Coronary artery (tissue), 2 donors: Measurements from ENCODE around the gene PRKCZ.

Experiments used
- DNase-seq: peaks from one replicate; pipeline ENCODE4 v3.0.0-alpha.2; 2017; ENCODE audit warnings: low spot score
- H3K27ac ChIP-seq, 2 donors: fragments of 200-600 bp; sonication (generic); one replicate each; pipeline ENCODE4 v1.5.1; 2016 to 2019
- H3K4me3 ChIP-seq: fragments of 200-600 bp; sonication (generic); 2 replicates; pipeline ENCODE4 v1.5.1; 2016; ENCODE audit warnings: mild to moderate bottlenecking, moderate library complexity
- CTCF ChIP-seq: fragments of 200-600 bp; sonication (generic); IDR thresholded peaks from one replicate; pipeline ENCODE4 v1.5.1; 2019; ENCODE audit warnings: antibody characterized with exemption

Gene PRKCZ

GRCh38 chr1:2158272-2158671 lies 108.1 kb downstream of the PRKCZ start:
- DNase-seq = no peak
- H3K27ac ChIP-seq = no peak overlapping the region
- no peak for TF ChIP-seq CTCF
- H3K4me3 ChIP-seq = no peak overlapping the region

- no peak for TF ChIP-seq CTCF
- no peak for DNase-seq
- H3K4me3 ChIP-seq = no peak overlapping the region
- no peak overlapping the region for H3K27ac ChIP-seq
These were observed 108.9 kb downstream of the PRKCZ start for GRCh38 chr1:2159124-2159523.

DNA sequence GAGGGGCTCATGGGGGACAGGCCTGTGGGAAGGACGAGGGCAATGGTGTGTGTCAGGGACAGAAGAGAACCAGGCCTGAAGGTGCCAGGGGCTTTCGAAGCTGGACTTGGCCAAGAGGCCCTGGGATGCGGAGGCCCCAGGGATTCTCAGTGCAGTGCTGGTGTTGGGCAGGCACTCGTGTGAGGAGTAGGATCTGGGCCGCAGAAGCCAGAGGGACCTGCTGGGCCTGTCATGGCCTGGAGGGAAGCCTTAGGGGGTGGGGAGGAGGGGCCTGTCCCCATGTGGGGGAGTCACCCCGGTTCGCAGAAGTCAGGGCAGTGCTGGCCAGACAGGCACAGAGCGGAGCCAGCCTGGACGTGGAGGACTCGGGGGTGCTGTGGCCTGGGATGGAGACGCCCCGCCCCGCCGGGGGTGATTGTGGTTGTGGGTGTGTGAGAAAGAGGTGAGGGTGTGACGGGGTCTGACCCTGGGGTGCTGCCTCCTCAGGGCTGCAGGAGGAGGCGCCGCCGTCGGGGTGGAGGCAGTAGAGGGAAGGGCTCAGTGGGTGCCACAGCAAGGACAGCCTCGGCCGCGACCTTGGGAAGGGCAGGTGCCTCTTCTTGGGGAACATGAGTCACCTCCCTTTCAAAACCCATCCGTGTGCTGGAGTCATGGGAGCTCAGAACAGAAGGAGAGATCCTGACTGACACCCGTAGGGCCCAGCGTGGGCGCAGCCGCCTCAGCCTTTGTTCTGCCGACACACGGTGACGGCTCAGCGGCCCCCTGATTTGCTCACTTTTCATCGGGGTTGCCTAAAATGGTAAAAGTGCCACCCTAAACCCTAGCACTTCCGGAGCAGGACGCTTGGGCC lies 110.5 kb downstream of the PRKCZ start:
- H3K4me3 ChIP-seq = no peak overlapping the region
- no peak overlapping the region for H3K27ac ChIP-seq
- no peak for TF ChIP-seq CTCF
- DNase-seq = no peak

DNA sequence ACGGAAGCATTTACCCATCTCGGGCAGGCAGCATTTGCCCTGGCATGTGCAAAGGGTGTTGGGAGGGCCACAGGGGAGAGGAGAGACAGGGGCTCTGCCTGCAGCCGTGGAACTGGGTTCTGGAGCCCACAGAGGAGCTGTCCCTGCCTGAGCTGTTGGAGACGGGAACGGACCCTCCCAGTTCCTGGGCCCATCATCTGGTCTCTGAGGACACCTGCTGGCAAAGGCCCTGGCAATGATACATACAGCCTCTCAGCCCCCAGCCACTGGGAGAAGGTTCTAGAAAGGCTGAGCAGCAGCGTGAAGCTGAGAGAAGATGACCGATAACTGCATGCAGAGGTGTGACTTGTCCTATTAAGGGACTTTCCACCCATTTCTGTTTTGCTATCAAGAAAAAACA lies 113.0 kb downstream of the PRKCZ start:
- no peak for DNase-seq
- TF ChIP-seq CTCF = no peak
- no peak overlapping the region for H3K4me3 ChIP-seq
- H3K27ac ChIP-seq = no peak overlapping the region

GRCh38 chr1:2165646-2166045 lies 115.4 kb downstream of the PRKCZ start:
- H3K27ac ChIP-seq = no peak overlapping the region
- DNase-seq = no peak

DNA sequence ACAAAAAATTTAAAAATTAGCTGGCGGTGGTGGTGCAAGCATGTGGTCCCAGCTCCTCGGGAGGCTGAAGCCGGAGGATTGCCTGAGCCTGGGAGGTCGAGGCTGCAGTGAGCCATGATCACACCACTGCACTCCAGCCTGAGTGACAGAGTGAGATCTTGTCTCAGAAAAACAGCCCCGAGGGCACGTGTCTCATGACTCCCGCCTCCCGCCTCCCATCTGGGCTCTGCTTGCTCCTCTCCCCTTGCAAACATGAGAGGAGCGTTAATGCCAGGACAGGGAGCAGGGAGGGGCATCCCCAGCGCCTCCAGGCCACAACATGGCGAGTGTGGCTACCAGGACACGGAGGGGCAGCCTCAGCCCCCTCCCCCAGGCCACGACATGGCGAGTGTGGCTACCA lies 116.0 kb downstream of the PRKCZ start:
- Histone ChIP-seq H3K27ac (no peak overlapping the region), H3K4me3 (no peak overlapping the region)
- TF ChIP-seq CTCF = no peak
- no peak for DNase-seq

More at GRCh38 chr1:2165646-2166045, 115.4 kb downstream of the PRKCZ start:
- no peak overlapping the region for H3K4me3 ChIP-seq
- TF ChIP-seq CTCF = no peak

DNA sequence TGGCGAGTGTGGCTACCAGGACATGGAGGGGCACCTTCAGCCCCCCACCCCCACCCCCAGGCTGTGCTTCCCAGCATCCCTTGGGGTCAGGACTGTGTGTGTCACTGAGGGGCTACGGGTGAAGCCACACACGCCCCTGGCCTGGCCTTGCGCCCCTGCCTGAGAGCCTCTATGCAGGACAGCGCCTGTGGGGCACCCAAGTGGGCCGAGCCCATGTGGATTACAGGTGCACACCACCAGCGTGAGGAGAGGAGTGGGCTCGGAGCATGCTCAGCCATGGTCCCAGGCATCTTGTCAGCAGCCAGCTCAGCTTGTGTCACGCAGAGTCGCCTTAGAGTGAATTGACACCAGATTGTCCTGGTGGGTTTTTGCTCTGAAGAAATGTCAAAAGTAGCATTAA lies 116.5 kb downstream of the PRKCZ start:
- TF ChIP-seq CTCF = no peak
- DNase-seq = no peak
- H3K4me3 ChIP-seq = no peak overlapping the region
- no peak overlapping the region for H3K27ac ChIP-seq
